Fibroblast of skin of back (primary cell): ENCODE data around the gene KLHL21.
"Not testable (repeated sequence)": the region's sequence is repeated elsewhere in the genome, so short reads cannot be mapped to it uniquely, and the experiment has no call there.

Experiments
- DNase-seq: peaks from one replicate; pipeline ENCODE4 v3.0.0-alpha.2; 2013

KLHL21 gene

DNA sequence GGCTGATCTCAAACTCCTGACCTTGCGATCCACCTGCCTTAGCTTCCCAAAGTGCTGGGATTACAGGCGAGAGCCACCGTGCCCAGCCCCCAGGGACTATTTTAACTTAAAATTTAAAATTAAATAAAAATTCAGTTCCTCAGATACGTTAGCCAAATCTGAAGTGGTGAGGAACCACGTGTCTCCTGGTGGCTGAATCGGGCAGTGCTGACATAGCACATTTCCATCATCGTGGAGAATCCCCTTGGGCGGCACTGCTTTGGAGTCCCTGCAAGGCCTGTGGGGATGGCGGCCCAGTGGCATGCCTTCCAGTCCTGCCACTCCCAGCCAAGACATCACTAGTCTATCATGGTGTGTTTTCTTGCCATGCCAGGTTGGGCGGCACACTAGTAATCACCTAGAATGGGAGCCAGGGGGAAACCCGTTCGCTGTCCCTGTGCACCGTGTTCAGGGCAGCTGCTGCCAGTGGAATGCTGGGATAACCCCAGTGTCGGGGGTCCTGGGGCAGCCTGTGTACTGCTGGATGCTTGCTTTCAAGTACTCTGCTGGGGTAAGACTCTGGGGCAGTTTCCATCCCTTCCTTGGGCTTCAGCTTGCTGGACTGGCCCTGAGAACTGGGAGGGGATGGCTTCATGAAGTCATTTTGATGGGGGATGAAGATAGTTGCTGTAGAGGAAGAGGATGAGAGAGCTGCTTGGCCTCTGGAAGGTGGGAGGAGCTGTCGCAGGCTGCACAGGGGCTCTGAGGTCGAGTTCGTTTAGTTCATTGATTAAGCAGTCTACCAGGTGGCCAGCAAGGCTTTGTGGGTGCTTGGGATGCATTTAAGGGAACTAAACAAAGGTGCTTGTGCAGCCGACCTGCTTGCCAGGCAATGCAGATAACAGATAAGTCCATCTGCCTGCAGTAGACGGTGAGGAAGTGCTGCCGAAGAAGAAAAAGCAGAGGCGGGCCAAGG lies 18.3 kb downstream of the KLHL21 start:
- DNase-seq = no peak

DNA sequence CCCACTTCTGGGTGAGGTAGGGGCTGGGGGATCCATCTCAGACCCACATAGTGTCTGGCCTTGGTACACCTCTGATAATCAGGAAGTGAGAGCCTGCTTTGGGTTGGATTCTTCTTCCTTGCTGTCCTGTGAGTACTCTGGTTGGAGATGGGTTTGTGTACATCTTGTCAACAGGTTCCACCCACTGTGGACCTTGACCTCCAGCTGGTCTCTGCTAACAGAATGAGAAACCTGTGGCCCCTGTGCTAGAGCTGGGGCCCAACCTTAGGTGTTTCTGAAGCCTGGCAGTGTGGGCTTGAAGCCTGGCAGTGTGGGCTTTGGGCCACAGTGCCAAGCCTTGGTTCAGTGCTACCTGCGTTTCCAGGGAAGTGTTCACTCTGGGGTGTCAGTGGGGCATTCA lies 20.3 kb downstream of the KLHL21 start:
- DNase-seq = no peak

DNA sequence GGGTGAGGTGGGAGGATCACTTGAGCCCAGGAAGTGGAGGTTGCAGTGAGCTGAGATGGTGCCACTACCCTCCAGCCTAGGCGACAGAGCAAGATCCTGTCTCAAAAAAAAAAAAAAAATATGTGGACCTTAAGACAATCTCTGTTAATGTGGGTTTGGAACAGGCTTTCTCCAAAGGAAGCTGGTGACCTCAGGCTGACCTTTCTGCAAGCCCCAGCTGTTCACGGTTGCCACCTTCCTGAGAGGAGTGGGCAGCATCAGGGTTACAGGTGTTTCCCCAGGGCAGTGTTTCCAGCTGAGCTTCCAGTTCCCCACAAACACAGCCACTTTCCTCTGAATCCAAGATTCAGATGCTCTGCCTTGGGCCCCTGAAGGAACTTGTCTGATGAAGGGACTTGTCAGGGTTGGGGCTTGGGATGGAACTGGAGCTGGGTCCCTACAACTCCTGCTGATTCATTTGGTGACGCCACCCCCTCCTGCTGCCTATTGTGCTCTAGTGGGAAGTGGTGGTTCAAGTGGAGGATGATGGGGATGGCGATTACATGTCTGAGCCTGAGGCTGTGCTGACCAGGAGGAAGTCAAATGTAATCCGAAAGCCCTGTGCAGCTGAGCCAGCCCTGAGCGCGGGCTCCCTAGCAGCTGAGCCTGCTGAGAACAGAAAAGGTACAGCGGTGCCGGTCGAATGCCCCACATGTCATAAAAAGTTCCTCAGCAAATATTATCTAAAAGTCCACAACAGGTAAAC lies 20.9 kb downstream of the KLHL21 start:
- DNase-seq = no peak

DNA sequence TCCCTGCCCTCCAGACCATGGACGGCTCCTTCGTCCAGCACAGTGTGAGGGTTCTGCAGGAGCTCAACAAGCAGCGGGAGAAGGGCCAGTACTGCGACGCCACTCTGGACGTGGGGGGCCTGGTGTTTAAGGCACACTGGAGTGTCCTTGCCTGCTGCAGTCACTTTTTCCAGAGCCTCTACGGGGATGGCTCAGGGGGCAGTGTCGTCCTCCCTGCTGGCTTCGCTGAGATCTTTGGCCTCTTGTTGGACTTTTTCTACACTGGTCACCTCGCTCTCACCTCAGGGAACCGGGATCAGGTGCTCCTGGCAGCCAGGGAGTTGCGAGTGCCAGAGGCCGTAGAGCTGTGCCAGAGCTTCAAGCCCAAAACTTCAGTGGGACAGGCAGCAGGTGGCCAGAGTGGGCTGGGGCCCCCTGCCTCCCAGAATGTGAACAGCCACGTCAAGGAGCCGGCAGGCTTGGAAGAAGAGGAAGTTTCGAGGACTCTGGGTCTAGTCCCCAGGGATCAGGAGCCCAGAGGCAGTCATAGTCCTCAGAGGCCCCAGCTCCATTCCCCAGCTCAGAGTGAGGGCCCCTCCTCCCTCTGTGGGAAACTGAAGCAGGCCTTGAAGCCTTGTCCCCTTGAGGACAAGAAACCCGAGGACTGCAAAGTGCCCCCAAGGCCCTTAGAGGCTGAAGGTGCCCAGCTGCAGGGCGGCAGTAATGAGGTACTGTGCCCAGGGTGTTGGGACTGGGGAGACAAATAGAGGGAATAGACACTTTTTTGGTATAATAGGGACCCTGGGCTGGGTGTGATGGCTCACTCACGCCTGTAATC lies 21.9 kb downstream of the KLHL21 start:
- peak; percentile 40 for DNase-seq

DNA sequence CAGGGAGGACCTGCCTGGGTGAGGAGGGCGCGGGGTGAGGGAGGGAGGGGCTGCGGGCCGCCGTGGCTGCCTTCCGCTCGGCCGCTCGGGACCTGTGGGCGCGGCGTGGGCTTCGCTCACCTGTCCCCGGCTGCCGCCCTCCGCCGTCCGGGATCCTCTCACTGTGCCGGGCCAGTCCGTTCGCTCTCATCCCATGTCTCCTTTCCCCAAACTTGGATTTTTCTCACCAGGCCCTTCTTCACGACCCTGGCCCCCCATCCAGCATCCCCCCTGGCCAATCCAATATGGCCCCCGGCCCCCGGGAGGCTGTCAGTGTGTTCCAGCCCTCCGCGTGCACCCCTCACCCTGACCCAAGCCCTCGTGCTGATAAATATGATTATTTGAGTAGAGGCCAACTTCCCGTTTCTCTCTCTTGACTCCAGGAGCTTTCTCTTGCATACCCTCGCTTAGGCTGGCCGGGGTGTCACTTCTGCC lies 22.5 kb downstream of the KLHL21 start:
- no peak for DNase-seq

DNA sequence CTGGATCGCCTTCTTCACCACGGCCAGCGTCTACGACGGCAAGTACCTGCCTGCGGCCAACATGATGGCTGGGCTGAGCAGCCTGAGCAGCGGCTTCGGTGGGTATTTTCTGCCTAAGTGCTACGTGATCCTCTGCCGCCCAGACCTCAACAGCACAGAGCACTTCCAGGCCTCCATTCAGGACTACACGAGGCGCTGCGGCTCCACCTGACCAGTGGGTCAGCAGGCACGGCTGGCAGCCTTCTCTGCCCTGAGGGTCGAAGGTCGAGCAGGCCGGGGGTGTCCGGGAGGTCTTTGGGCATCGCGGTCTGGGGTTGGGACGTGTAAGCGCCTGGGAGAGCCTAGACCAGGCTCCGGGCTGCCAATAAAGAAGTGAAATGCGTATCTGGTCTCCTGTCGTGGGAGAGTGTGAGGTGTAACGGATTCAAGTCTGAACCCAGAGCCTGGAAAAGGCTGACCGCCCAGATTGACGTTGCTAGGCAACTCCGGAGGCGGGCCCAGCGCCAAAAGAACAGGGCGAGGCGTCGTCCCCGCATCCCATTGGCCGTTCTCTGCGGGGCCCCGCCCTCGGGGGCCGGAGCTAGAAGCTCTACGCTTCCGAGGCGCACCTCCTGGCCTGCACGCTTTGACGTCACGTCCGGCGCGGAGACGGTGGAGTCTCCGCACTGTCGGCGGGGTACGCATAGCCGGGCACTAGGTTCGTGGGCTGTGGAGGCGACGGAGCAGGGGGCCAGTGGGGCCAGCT lies 23.1 kb downstream of the KLHL21 start, which contains the start of gene ZBTB48:
TSS of gene ZBTB48 (plus strand) at position 621 of the 745 bp plus-strand sequence. CDS start 616 bp downstream, outside the sequence.
- DNase-seq = peak; percentile 97

DNA sequence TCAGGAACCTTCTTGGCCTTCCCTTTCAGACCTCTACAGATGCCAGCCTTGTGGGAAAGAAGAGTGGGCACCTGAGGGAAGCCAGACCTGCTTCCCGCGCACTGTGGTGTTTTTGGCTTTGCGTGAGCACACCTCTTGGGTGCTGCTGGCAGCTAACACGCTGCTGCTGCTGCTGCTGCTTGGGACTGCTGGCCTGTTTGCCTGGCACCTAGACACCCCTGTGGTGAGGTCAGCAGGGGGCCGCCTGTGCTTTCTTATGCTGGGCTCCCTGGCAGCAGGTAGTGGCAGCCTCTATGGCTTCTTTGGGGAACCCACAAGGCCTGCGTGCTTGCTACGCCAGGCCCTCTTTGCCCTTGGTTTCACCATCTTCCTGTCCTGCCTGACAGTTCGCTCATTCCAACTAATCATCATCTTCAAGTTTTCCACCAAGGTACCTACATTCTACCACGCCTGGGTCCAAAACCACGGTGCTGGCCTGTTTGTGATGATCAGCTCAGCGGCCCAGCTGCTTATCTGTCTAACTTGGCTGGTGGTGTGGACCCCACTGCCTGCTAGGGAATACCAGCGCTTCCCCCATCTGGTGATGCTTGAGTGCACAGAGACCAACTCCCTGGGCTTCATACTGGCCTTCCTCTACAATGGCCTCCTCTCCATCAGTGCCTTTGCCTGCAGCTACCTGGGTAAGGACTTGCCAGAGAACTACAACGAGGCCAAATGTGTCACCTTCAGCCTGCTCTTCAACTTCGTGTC lies 23.9 kb downstream of the KLHL21 start:
- DNase-seq = no peak

DNA sequence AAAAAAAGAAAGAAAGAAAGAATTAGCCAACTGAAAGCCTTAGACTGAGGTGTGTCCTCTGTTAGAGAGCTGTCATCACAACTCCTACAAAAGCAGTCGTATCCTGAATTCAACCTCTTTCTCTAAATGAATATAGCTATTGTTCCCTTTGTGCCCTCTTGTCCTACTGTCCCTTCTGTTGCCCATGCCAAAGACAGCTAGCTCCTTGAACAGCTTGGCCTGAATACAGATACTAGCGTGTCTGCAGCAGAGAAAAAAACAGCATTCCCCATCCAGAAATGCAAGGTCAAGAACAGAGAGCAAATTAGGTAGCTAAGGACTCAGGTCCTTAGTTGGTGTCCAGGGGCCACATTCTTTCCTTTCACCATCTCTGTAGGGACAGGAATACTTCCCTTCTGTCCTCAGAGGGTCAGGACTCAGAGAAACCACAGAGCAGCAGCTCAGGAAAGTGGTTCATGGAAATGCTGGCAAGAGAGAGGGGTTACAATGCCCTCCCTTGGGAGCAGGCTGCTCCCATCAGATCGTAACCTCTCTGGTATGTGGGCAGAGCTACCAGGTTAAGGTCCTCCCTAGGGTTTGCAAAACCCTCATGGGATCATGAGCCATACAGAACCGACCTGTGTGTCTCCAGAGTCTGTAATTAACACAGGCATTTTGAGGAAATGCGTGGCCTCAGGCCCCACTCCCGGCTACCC lies 24.7 kb downstream of the KLHL21 start:
- DNase-seq = peak; percentile 26

DNA sequence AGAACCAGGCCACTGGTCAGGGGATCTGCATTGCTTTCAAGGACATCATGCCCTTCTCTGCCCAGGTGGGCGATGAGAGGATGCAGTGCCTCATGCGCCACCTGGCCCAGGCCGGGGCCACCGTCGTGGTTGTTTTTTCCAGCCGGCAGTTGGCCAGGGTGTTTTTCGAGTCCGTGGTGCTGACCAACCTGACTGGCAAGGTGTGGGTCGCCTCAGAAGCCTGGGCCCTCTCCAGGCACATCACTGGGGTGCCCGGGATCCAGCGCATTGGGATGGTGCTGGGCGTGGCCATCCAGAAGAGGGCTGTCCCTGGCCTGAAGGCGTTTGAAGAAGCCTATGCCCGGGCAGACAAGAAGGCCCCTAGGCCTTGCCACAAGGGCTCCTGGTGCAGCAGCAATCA lies 27.9 kb downstream of the KLHL21 start:
- DNase-seq = no peak

DNA sequence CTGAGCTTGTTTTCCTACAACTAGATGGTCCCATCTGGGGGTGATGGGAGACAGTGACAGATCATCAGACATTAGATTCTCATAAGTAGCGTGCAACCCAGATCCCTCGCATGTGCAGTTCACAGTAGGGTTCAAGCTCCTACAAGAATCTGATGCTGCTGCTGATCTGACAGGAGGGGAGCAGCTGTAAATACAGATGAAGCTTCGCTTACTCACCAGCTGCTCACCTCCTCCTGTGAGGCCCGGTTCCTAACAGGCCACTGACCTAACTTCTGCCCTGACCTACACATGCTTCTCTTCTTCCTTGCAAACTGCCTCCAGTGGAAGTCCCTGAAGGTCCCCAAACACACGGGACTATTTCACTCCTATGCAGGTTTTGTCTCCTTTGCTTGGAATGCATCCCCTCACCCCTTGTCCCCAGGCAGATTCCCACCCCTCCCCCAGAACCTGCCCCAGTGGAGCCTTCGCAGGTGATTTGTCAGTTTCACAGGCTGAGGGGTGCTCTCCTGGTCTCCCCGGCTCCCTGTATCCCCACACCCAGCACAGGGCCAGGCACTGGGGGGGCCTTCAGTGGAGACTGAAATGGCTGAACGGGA lies 28.5 kb downstream of the KLHL21 start:
- DNase-seq = no peak

DNA sequence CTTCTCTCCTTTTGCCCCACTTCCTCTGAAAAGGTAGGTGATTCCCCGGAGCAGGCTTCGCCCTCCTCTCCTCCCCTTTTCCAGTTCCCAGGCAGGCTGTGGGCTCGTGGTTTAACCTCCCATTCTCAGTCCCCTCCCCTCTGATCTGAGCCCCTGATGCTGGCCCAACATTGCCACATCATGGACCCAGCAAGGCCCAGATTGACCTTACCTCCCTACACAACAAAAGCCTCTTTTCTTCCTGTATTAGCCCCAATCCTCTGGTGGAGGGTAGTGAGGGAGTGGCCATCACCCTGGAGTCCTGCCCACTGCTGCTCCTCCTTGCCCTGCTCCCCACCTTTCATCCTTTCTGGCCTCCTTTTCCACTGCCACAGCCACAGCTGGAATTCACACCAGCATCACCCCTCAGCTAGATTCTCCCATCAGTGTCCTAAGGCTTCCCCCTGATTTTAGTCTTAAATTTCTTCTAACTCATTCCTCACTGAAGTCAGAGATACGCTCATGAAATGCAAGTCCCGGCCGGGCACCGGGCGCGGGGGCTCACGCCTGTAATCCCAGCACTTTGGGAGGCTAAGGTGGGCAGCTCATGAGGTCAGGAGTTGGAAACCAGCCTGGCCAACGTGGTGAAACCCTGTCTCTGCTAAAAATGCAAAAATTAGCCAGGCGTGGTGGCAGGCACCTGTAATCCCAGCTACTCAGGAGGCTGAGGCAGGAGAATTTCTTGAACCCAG lies 29.9 kb downstream of the KLHL21 start:
- DNase-seq = no peak

DNA sequence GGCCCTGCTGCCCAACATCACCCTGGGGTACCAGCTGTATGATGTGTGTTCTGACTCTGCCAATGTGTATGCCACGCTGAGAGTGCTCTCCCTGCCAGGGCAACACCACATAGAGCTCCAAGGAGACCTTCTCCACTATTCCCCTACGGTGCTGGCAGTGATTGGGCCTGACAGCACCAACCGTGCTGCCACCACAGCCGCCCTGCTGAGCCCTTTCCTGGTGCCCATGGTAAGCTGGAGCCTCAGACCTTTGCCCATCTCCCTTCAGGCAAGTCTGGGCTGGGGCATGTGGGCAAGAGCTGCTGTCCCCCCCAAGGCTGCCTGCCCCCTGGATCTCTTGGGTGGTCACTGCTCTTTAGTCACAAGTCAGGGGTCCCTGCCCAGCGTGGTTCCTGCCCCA lies 31.7 kb downstream of the KLHL21 start:
- no peak for DNase-seq

DNA sequence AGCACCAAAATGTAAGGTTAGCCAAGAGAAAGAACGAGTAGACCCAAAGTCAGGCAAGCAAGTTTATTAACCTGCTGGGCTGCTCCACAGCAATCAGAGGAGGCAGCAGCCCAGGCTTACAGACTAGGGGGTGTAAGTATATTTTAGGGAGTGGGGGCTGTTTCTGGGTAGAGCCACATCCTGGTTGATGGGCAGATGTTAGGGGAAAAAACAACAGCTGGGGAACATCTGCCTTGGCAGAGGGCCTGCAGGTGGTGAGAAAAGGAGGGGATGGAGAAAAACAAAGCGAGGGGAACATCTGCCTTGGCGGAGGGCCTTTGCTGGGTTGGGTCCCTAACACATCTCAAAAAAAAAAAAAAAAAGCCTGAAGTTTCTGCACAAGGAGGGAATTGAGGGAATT lies 32.6 kb downstream of the KLHL21 start:
- no peak for DNase-seq

DNA sequence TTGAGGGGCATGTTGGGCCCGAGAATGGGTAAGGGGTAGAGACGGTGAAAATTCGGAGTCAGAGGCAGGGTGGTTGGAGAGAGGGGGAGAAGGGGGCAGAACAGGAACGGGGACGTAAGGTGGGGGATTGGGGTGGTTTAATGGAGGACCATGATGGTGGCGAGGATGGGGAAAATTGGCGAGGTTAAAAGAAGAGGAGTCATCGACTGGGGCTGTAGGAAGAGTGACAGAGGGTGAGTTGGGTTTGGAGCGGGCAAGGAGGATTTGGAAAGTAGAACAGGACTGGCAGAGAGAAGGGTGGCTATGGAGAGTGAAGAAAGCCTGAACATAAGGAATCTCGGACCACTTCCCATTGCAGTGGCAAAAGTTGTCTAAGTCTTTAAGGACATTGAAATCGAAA lies 33.6 kb downstream of the KLHL21 start:
- DNase-seq = no peak

DNA sequence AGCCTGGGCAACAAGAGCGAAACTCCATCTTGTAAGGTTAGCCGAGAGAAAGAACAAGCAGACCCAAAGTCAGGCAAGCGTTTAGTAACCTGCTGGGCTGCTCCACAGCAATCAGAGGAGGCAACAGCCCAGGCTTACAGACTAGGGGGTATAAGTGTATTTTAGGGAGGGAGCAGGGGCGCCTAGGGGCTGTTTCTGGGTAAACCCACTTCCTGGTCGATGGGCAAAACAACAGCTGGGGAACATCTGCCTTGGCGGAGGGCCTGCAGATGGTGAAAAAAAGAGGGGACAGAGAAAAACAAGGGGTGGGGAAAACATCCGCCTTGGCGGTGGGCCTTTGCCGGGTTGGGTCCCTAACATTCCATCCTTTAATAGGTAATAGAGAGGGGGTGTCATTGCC lies 42.4 kb downstream of the KLHL21 start:
- no peak for DNase-seq

DNA sequence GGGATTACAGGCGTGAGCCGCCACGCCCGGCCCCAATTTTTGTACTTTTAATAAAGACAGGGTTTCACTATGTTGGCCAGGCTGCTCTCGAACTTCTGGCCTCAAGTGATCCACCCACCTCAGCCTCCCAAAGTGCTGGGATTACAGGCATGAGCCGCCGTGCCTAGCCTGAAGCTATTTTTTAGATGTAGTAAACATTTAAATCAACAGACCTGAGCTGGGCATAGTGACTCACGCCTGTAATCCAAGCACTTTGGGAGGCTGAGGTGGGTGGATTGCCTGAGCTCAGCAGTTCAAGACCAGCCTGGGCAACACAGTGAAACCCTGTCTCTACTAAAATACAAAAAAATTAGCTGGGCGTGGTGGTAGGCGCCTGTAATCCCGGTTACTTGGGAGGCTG lies 43.5 kb downstream of the KLHL21 start:
- DNase-seq = not testable (repeated sequence)

DNA sequence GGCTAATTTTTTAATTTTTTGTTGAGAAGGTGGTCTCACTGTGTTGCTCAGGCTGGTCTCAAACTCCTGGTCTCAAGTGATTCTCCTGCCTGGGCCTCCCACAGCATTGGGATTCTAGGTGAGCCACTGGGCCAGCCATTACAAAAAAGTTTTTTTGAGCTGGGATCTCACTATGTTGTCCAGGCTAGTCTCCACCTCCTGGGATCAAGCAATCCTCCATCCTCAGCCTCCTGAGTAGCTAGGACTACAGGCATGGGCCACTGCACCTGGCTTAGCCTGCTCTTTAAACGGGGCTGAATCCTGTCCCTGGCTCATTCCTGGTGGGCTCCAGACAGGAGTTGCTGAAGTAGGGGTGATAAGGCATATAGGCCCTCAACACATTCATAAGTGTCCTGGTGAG lies 45.1 kb downstream of the KLHL21 start:
- no peak for DNase-seq

DNA sequence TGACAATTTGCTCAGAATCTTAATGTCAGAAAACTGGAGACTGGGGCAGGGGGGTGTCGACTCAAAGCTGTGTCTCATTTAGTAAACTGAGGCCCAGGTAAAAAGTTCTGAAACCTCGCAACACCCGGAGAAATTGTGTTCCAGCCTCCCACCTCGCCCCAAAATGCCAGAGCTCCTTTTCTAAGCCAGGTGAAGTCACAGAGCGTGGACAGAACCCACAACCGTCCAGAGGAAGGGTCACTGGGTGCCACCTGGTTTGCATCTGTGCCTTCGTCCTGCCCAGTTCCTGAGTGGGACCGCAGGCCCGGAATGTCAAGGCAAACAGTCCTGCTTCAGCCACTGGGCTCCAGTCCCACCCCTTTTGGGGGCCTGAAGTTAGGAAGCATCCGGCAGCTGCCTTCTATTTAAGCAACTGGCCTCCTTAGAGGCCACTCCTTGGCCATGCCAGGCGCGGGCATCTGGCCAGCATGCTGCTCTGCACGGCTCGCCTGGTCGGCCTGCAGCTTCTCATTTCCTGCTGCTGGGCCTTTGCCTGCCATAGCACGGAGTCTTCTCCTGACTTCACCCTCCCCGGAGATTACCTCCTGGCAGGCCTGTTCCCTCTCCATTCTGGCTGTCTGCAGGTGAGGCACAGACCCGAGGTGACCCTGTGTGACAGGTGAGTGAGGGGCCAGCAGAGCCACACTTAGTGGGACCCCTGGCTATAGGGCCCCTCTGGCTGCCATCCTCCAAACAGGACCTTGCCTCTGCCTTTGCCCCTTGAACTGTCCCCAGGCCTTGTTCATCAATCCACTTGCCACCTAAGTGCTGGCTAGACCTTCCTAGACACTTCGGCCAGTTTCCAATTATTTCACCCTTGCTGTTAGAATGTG lies 47.5 kb downstream of the KLHL21 start, which contains the start of gene TAS1R1:
TSS of gene TAS1R1 (plus strand) at position 401 of the 872 bp plus-strand sequence. CDS start at position 468, 67 bp downstream.
- DNase-seq = peak; percentile 21
